Body of pancreas (tissue), 4 donors: ENCODE results near the gene SLC28A1.

Experiments used
- POLR2A ChIP-seq, 3 donors: fragments of 450-650 bp; IDR thresholded peaks; one replicate each; pipeline ENCODE4 v1.6.1; 2016; ENCODE audit warnings: antibody characterized with exemption in 3 of 3, mild to moderate bottlenecking in 2 of 3
- TF ChIP-seq, protein P1 (sequence below), 7 experiments: fragments of 450-650 bp in 4 of 7; fragments of 200-600 bp in 3 of 7; sonication (generic) in 3 of 7; IDR thresholded peaks; one replicate each; pipeline ENCODE4 v1.5.1; 2016 to 2019; ENCODE audit warnings: antibody characterized with exemption in 7 of 7

DNA sequence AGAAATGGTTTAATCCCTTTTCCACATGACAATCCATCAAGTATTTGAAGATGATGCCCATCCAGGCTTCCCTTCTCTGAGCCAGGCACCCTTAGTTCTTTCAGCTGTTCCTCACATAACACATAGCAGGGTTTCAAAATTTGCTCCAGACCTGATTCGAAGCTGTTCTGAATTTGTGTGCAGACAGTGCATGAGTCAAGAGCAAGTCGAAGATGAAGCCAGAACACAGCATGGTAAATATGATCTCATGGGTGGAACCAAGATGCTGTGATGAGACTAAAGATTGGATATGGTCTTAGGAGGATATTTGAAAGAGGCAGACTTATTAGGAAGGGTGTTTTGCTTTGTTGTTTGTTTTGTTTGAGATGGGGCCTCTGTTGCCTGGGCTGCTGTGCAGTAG is 64.6 kb downstream of the SLC28A1 start:
- TF ChIP-seq, protein P1, sequence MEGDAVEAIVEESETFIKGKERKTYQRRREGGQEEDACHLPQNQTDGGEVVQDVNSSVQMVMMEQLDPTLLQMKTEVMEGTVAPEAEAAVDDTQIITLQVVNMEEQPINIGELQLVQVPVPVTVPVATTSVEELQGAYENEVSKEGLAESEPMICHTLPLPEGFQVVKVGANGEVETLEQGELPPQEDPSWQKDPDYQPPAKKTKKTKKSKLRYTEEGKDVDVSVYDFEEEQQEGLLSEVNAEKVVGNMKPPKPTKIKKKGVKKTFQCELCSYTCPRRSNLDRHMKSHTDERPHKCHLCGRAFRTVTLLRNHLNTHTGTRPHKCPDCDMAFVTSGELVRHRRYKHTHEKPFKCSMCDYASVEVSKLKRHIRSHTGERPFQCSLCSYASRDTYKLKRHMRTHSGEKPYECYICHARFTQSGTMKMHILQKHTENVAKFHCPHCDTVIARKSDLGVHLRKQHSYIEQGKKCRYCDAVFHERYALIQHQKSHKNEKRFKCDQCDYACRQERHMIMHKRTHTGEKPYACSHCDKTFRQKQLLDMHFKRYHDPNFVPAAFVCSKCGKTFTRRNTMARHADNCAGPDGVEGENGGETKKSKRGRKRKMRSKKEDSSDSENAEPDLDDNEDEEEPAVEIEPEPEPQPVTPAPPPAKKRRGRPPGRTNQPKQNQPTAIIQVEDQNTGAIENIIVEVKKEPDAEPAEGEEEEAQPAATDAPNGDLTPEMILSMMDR (IDR thresholded peaks at IDR 0.05), result no peak
- no peak for TF ChIP-seq POLR2A (IDR thresholded peaks at IDR 0.05)
